Activated naive CD4-positive, alpha-beta T cell treated with Interleukin-2 at 50 U/mL for 16 hours (primary cell): Measurements from ENCODE around the gene GNMT.
"Not testable (repeated sequence)": the region's sequence is repeated elsewhere in the genome, so short reads cannot be mapped to it uniquely, and the experiment has no call there.

Source experiments
- DNase-seq: peaks from one replicate; pipeline ENCODE4 v3.0.0-alpha.2; 2020

The GNMT gene

DNA sequence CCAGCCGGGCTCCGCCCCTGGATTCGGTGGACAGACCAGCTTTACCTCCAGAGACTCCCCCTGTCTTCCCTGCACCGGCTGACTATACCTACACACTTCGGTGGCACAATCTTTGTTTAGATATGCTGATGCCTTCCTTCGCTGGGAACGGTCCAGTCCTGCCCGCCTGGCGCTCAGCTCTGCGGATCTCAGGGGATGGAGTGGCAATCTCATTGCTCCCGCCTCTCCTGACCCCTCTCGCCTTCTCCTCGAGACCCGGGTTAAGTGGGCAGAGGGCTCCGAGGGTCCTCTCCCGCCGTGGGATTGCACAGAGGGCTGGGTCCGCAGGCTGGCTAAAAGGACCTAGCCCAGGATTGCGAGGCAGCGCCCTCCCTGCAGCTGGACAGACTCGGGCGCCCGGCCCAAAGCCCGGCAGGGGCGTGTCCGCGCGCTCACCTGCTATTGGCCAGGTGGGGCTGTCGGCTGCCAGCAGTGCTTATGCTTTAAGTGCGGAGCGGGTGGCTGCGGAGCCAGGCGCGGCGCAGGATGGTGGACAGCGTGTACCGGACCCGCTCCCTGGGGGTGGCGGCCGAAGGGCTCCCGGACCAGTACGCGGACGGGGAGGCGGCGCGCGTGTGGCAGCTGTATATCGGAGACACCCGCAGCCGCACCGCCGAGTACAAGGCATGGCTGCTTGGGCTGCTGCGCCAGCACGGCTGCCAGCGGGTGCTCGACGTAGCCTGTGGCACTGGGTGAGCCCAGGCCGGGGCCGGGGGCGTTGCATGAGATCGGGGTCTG is at the start of gene GNMT:
GNMT (plus strand) TSS at position 512 of the 777 bp plus-strand sequence; CDS start at position 526, 14 bp downstream.
- peak; percentile 45 for DNase-seq

DNA sequence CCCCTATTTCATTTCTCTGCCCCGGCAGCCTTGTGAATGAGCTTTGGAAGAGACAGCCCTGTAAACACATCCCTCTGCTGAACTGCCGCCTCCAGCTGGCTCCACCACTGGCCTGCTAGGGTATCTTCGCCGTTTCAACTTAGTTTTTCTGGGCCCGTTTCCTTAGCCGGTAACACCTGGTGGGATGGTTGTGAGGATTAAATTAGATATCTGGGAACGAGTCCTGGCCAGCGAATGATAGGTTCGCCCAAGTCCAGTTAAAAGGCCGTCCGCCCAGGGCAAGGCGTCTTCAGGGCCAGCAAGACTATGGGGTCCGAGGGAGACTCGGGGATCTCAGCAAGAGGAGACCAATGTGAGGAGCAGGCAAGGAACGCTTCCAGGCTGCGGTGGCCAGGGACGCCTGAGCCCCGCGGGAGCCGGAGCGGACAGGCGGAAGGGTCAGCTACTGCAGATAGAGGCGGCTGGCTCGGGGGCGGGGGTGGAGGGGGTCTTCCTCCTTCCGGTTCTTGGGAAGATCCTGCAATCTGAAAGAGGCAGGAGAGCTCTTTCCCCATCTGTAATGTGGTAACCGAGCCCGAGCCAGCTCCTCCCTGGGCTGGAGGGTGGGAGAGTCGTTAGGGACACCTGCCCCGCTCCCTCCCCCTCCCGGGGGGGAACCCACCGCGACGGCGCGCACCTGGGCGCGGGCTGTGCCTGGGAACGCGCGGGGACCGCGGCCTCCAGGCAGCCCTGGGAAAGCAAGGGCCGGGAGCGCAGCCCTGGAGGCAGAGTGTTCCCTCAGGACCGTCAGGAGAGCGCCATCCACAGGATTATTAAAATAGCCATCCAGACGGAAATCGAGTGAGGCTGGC is 49.2 kb upstream of the GNMT start:
- no peak for DNase-seq

DNA sequence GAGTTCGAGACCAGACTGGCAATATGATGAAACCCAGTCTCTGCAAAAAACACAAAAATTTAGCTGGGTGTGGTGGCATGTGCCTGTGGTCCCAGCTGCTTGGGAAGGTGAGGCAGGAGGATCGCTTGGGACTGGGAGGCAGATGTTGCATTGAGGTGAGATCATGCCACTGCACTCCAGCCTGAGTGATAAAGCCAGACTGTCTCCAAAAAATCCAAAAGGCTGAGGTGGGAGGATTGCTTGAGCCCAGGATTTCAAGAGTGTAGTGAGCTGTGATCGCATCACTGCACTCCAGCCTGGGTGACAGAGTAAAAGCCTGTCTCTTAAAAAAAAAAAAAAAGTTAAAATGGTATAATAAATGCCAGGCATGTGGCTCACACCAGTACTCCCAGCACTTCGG is 46.0 kb upstream of the GNMT start:
- DNase-seq, result no peak

DNA sequence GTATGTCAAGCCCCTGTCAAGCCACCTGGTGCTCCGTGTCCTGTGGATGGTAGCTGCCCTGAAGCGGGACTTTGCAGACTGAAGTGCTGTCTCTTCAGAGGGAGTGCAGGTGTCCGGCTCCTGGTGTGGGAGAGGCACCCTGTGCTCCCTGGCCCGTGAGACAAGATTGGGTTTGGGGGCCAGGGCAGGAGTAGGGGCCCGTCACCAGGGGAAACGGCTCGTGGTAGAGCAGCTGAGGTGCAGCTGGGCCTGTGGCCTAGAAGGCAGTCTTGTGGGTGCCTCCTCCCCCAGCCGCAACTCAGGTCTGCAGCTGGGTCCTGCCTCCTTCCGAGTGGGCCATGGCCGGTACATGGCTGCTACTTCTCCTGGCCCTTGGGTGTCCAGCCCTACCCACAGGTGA is 44.8 kb upstream of the GNMT start, which contains the start of gene PTCRA:
PTCRA (plus strand) TSS at position 322 of the 400 bp plus-strand sequence; CDS start at position 339, 17 bp downstream.
- no peak for DNase-seq

DNA sequence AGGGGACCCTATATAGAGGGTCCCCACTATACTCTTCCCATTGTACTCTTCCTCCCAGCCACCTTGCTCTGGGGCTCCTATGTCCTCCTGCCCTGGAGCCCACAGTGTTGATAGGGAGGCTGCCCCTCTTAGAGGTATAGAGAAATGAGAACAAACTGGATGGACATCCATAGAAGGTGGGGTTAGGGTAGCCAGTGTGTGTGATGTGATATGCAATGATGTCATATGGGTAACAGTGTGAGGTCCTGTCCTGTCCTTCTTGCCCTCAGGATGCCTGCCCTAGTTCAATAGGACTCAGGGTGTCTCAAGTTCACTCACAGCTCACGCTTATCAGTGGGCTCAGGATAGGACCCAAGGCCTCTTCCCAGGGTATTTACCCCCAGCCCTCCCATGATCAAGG is 44.3 kb upstream of the GNMT start:
- DNase-seq, result no peak

- DNase-seq, result no peak
These were observed 38.8 kb upstream of the GNMT start for GRCh38 chr6:42921801-42922200.

DNA sequence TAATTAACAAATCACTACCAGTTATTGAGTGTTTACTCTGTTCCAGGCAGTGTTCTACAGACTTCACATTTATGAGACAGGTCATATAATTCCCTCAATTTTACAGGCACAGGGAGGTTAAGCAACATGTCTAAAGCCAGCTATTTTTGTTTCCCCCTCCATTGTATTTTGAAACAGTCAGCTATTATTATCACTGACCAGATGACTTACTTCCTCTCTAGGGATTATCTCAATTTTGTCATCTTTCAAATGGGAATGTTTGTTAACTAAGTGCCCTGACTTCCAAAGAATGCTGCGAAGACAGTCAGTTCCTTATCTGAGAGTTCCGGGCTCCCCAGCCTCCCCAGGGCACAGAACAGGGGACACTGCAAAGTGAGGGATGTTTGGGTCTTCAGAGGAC is 36.9 kb upstream of the GNMT start:
- DNase-seq, result no peak

DNA sequence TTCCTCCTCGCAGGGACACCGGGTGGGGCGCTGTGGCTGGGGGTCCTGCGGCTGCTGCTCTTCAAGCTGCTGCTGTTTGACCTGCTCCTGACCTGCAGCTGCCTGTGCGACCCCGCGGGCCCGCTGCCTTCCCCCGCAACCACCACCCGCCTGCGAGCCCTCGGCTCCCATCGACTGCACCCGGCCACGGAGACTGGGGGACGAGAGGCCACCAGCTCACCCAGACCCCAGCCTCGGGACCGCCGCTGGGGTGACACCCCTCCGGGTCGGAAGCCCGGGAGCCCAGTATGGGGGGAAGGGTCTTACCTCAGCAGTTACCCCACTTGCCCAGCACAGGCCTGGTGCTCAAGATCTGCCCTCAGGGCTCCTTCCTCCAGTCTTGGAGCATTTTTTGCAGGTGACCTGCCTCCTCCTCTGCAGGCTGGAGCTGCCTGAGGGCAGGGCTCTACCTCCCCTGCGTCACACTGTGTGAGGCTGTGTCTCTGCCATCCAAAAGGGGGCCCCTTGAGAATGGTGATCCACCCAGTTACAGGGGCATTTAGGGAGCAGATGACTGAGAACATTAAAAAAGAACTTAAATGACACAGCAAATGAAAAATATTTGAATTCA is 35.2 kb upstream of the GNMT start:
- DNase-seq, result no peak

DNA sequence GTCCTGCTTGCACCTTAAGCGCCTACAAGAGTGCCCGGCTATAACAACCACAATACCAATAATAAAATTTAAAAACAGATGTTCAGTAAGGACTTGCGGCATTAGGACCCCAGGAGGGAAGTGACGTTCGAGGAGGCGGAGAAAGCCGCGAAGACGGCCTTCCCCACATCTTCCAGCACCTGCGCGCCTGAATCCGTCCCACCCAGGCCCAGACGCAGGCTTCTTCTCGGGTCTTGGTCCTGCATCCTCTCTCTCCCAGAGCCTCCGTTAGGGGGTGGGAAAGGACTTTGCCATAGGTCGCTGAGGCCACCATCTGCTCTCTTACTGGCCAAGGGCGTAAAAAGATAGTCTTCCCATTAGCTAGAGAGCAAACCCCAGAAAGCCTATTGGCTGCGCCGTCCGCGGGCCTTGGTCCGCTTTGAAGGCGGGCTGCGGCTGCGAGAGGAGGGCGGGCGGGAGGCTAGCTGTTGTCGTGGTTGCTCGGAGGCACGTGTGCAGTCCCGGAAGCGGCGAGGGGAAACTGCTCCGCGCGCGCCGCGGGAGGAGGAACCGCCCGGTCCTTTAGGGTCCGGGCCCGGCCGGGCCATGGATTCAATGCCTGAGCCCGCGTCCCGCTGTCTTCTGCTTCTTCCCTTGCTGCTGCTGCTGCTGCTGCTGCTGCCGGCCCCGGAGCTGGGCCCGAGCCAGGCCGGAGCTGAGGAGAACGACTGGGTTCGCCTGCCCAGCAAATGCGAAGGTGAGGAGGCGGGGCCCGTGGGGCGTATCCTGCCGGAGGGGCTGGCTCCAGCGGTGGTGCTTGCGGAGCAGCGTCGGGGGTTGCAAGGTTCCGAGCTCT is 31.4 kb upstream of the GNMT start, which contains the start of gene CNPY3:
CNPY3 (plus strand) TSS at position 495 of the 835 bp plus-strand sequence; CDS start at position 586, 91 bp downstream.
- peak; percentile 95 for DNase-seq

GRCh38 chr6:42929821-42930360 is 30.7 kb upstream of the GNMT start:
- DNase-seq, result peak; percentile 58

- DNase-seq, result no peak
These were observed 28.1 kb upstream of the GNMT start for GRCh38 chr6:42932412-42932811.

GRCh38 chr6:42933205-42933604 is 27.3 kb upstream of the GNMT start:
- no peak for DNase-seq

GRCh38 chr6:42935322-42935721 is 25.2 kb upstream of the GNMT start:
- DNase-seq, result no peak

GRCh38 chr6:42936398-42936797 is 24.2 kb upstream of the GNMT start:
- DNase-seq, result no peak

DNA sequence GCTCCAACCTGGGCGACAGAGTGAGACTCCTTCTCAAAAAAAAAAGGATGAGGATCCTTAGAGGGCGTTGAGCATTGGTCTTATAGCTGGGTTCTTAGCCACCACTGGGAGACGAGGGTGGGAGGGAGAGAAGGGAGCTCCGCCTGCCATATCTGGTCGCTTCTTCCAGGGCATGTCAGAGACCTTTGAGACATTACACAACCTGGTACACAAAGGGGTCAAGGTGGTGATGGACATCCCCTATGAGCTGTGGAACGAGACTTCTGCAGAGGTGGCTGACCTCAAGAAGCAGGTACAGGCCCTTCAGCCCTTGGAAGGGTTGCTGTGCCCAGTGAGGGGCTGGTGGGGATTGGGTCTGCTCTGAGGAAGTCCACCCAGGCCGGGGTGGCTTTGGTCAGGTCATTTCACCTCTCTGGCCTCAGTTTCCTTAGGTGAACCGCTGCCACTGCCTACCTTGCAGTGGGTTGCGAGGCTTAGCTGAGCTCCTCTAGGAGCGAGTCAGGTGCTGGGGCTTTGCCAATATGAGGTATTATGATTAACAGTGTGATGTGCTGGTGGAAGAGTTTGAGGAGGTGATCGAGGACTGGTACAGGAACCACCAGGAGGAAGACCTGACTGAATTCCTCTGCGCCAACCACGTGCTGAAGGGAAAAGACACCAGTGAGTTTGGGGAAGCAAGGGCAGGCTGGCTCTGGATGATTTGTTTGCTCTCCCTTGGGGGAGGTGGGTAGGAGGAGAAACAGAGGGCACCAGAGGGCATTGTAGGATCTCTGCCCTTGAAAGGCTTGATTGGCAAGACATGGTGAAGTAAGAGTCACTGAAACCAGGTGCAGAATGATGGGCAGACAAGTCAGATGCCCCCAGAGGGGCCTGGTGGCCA is 22.8 kb upstream of the GNMT start:
- no peak for DNase-seq

GRCh38 chr6:42938428-42938796 is 22.1 kb upstream of the GNMT start:
- no peak for DNase-seq

- DNase-seq, result no peak
These were observed 21.4 kb upstream of the GNMT start for GRCh38 chr6:42938987-42939809.

DNA sequence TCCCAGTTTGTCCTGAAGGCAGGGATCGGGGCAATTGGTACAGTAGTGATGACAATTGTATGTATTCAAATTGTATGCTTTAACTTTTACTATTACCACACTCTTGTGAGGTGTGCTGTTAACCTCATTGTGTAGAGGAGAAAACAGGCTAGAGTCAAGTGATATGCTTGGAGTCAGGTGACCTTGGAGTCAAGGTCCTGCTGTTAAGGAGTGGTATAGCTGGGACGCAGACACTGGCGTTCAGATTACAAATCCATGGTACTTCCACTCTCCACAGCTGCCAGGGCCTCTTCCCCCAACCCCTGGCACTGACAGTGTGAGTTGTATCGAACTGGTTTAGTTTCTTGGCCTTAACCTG is 20.8 kb upstream of the GNMT start:
- no peak for DNase-seq

DNA sequence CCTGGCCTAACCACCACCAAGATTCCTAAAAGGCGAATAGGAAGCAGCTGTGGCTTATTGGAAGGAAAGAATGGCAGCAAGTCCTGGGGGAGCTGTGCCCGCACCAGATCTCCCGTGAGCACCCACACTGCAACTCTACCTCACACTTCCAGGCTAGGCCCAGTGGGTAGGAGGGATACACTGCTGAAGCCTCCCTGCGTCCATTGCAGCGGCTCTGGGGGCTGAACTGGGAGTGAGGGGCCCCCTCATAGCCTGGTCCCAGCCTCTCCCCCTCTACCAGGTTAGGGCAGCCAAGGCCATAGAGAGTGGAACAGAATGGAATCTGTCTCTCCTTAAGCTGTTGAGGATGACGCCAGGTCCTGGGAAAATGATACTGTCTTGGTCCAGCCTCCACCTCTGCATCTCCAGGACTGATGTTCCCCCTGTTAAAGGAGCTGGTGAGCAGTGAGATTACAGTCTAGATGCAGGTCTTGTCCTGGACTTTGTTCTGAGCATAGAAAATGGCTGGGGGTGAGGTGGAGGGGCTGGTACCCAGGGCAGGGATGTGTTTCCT is 20.0 kb upstream of the GNMT start:
- no peak for DNase-seq

DNA sequence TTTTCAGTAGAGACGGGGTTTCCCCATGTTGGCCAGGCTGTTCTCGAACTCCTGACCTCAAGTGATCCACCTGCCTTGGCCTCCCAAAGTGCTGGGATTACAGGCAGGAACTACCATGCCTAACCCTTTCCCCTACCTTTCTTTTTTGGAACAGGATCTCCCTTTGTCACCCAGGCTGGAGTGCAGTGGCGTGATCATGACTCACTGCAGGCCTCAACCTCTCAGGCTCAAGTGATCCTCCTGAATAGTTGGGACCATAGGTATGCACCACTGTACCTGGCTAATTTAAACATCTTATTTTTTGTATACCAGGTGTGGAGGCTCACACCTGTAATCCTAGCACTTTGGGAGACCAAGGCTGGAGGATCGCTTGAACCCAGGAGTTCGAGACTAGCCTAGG is 19.2 kb upstream of the GNMT start:
- not testable (repeated sequence) for DNase-seq
